ENCODE results near the gene RBM45.
"Not testable (repeated sequence)": the region's sequence is repeated elsewhere in the genome, so short reads cannot be mapped to it uniquely, and the experiment has no call there.

The RBM45 gene

GRCh38 chr2:178152977-178153376 is 40.7 kb downstream of the RBM45 start:
- TF ChIP-seq CTCF (conservative IDR thresholded peaks at IDR 0.05; ENCODE audit: low read depth) = no peak
- H3K27ac ChIP-seq = no peak overlapping the region
- no peak for DNase-seq (ENCODE audit: low spot score)
- ChIA-PET POLR2A (ENCODE audit: low non-redundant PET) (no interaction called here), CTCF (interaction anchor here (0.7 kb wide), 1 partner anchor 1509 kb away, joined by 3 read pairs; no protein-coding TSS in a partner anchor)

- H3K27ac ChIP-seq; CTCF ChIA-PET; DNase-seq (ENCODE audit: low spot score); POLR2A ChIA-PET (ENCODE audit: low non-redundant PET): not testable (repeated sequence)
Observed at GRCh38 chr2:178153878-178154277, 41.6 kb downstream of the RBM45 start.

GRCh38 chr2:178155524-178155923 is 43.3 kb downstream of the RBM45 start:
- CTCF ChIA-PET = interaction anchor here (0.7 kb wide), 1 partner anchor 39 kb away, joined by 4 read pairs; no protein-coding TSS in a partner anchor
- no peak for TF ChIP-seq CTCF (conservative IDR thresholded peaks at IDR 0.05; ENCODE audit: low read depth)

GRCh38 chr2:178157574-178157973 is 45.3 kb downstream of the RBM45 start:
- TF ChIP-seq CTCF (conservative IDR thresholded peaks at IDR 0.05; ENCODE audit: low read depth) = no peak
- DNase-seq (ENCODE audit: low spot score) = no peak
- ChIA-PET POLR2A (ENCODE audit: low non-redundant PET) (no interaction called here), CTCF (no interaction called here)
- H3K27ac ChIP-seq = no peak overlapping the region

More at GRCh38 chr2:178155524-178155923, 43.3 kb downstream of the RBM45 start:
- DNase-seq (ENCODE audit: low spot score) = no peak
- POLR2A ChIA-PET (ENCODE audit: low non-redundant PET) = no interaction called here
- H3K27ac ChIP-seq = no peak overlapping the region

GRCh38 chr2:178159966-178160365 is 47.7 kb downstream of the RBM45 start:
- CTCF ChIA-PET = no interaction called here
- no peak overlapping the region for H3K27ac ChIP-seq
- POLR2A ChIA-PET (ENCODE audit: low non-redundant PET) = no interaction called here
- no peak for TF ChIP-seq CTCF (conservative IDR thresholded peaks at IDR 0.05; ENCODE audit: low read depth)
- DNase-seq (ENCODE audit: low spot score) = no peak

- POLR2A ChIA-PET (ENCODE audit: low non-redundant PET) = no interaction called here
- CTCF ChIA-PET = no interaction called here
Observed at GRCh38 chr2:178160601-178161000, 48.4 kb downstream of the RBM45 start.

GRCh38 chr2:178163395-178163794 is 51.2 kb downstream of the RBM45 start:
- H3K27ac ChIP-seq = no peak overlapping the region
- POLR2A ChIA-PET (ENCODE audit: low non-redundant PET) = no interaction called here
- TF ChIP-seq CTCF (conservative IDR thresholded peaks at IDR 0.05; ENCODE audit: low read depth) = no peak
- CTCF ChIA-PET = interaction anchor here (0.7 kb wide), 1 partner anchor 96 kb away, joined by 3 read pairs; no protein-coding TSS in a partner anchor
- DNase-seq (ENCODE audit: low spot score) = no peak

More at GRCh38 chr2:178160601-178161000, 48.4 kb downstream of the RBM45 start:
- no peak overlapping the region for H3K27ac ChIP-seq
- DNase-seq (ENCODE audit: low spot score) = no peak
- no peak for TF ChIP-seq CTCF (conservative IDR thresholded peaks at IDR 0.05; ENCODE audit: low read depth)
